Heart left ventricle (tissue), 13 donors: ENCODE data around the gene PIP4K2A.

Source experiments
- CTCF ChIP-seq, 12 donors: fragments of 200-600 bp; sonication (generic) in 4 of 12; IDR thresholded peaks; one replicate each; pipeline versions ENCODE4 v1.5.0 to v1.8.0; 2018 to 2022; ENCODE audit warnings: antibody characterized with exemption in 12 of 12, mild to moderate bottlenecking in 5 of 12
- POLR2A ChIP-seq, 2 donors: fragments of 450-650 bp; IDR thresholded peaks; one replicate each; pipeline ENCODE4 v1.6.1; 2017; ENCODE audit warnings: antibody characterized with exemption in 2 of 2, mild to moderate bottlenecking in 2 of 2, moderate library complexity in 2 of 2
- donor health status: ischemic (EF 13 %, LVEDD 7.1; RV severe dilation, severe dysfunction).
- donor health status: DM: no; HTN: yes; CAD: no.
- donor health status: DM: no; HTN: no; CAD: no.
- donor health status: ischemic (EF 25% LVEDD 6.9; RV normal size, moderate dysfunction).
- donor health status: ischemic (EF 25% LVEDD 5.7; RV mildly dilated, moderate dysfunction).
- donor health status: ischemic (EF 35%, LVEDD 5.7; RV mildly dilated, moderate dysfunction).
- donor health status: nonischemic (EF 11% LVEDD 7.7; RV severe dilation, severe dysfunction).
- donor health status: DM: yes; HTN: yes; CAD: no.
- donor health status: PGD.
- donor health status: ischemic (EF 29% LVEDD 5.4; RV normal size, mild dysfunction).
- donor health status: nonischemic (EF 23%, LVEDD 6.1; RV moderate dilation, normal function).

DNA sequence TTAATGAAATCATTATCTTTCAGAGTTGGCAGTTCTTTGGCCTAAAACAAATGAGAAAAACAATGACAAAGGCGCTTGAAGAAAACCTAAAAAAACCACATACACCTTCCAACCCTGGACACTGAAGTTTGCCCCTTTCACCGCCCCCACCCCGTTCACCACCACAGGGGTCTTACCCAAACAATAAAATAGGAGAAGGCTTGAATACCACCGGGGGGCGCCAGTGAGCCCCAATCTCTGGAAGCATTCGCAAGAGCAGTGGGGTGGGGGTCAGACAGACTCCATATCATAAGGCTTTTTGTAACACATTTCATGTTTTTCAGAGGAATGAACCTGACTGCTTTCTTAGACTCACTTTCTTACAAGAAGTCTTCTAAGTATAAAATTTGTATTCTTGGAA is 163.6 kb downstream of the PIP4K2A start:
- TF ChIP-seq CTCF (IDR thresholded peaks at IDR 0.05), result peak; percentile 36 to 63 (median 54)
- no peak for TF ChIP-seq POLR2A (IDR thresholded peaks at IDR 0.05)
